ENCODE results near the gene EFTUD2. TPM values are rescaled to one million over a fixed set of nuclear protein-coding genes. Genes with fewer than 3 reads are reported as not detected.

Gene EFTUD2
- total and polyA plus RNA-seq, 2 of the 13 experiments (the other 11 are each of a cell fraction or from before 2014, with no cell fraction given) = 111 to 137 TPM

- TF ChIP-seq, protein P1, sequence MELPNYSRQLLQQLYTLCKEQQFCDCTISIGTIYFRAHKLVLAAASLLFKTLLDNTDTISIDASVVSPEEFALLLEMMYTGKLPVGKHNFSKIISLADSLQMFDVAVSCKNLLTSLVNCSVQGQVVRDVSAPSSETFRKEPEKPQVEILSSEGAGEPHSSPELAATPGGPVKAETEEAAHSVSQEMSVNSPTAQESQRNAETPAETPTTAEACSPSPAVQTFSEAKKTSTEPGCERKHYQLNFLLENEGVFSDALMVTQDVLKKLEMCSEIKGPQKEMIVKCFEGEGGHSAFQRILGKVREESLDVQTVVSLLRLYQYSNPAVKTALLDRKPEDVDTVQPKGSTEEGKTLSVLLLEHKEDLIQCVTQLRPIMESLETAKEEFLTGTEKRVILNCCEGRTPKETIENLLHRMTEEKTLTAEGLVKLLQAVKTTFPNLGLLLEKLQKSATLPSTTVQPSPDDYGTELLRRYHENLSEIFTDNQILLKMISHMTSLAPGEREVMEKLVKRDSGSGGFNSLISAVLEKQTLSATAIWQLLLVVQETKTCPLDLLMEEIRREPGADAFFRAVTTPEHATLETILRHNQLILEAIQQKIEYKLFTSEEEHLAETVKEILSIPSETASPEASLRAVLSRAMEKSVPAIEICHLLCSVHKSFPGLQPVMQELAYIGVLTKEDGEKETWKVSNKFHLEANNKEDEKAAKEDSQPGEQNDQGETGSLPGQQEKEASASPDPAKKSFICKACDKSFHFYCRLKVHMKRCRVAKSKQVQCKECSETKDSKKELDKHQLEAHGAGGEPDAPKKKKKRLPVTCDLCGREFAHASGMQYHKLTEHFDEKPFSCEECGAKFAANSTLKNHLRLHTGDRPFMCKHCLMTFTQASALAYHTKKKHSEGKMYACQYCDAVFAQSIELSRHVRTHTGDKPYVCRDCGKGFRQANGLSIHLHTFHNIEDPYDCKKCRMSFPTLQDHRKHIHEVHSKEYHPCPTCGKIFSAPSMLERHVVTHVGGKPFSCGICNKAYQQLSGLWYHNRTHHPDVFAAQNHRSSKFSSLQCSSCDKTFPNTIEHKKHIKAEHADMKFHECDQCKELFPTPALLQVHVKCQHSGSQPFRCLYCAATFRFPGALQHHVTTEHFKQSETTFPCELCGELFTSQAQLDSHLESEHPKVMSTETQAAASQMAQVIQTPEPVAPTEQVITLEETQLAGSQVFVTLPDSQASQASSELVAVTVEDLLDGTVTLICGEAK (IDR thresholded peaks at IDR 0.05) = peak; percentile 41; the same call in 1 of the 2 replicates
- TF ChIP-seq, protein P1 (CRISPR knock-in tag; IDR thresholded peaks at IDR 0.05) = peak; percentile 13; the same call in 1 of the 2 replicates
- TF ChIP-seq ELF3 (CRISPR knock-in tag; IDR thresholded peaks at IDR 0.05) (peak; percentile 98), DDIT3 (CRISPR knock-in tag; IDR thresholded peaks at IDR 0.05) (no peak), IRF2 (CRISPR knock-in tag; IDR thresholded peaks at IDR 0.05) (peak; percentile 85), NRL (CRISPR knock-in tag; IDR thresholded peaks at IDR 0.05; ENCODE audit: borderline replicate concordance) (peak; percentile 62; the same call in 1 of the 2 replicates), ZNF431 (CRISPR knock-in tag; IDR thresholded peaks at IDR 0.05; ENCODE audit: borderline replicate concordance, low read depth) (peak; percentile 87; the same call in 1 of the 2 replicates), PAXIP1 (CRISPR knock-in tag; conservative IDR thresholded peaks at IDR 0.05) (peak; percentile 42; the same call in 1 of the 2 replicates), ZNF296 (CRISPR knock-in tag; conservative IDR thresholded peaks at IDR 0.05) (0 out of 2 replicates have a peak, but pooled peaks have one; percentile 41), ZNF570 (CRISPR knock-in tag; IDR thresholded peaks at IDR 0.05; ENCODE audit: borderline replicate concordance) (no peak), NFIC (IDR thresholded peaks at IDR 0.05; ENCODE audit: low read length) (no peak), ZNF446 (CRISPR knock-in tag; IDR thresholded peaks at IDR 0.05) (no peak), GTF3A (CRISPR knock-in tag; conservative IDR thresholded peaks at IDR 0.05) (peak; percentile 93), SALL2 (CRISPR knock-in tag; IDR thresholded peaks at IDR 0.05) (peak; percentile 67)
Measured at GRCh38 chr17:44947461-44948314, 48.4 kb upstream of the EFTUD2 start, which contains the start of gene KIF18B (continued).
